Epithelial cell of esophagus (primary cell): ENCODE measurements around the gene COG4.
"Not testable (repeated sequence)": the region's sequence is repeated elsewhere in the genome, so short reads cannot be mapped to it uniquely, and the experiment has no call there.

Experiments
- DNase-seq: peaks from one replicate; pipeline ENCODE4 v3.0.0; 2010; ENCODE audit warnings: low read depth
- H3K4me3 ChIP-seq: 2 replicates; pipeline ENCODE4 v1.5.1; 2011; ENCODE audit warnings: mild to moderate bottlenecking, low read length, control low read depth
- TF ChIP-seq, protein P1 (sequence below): IDR thresholded peaks from 2 replicates; pipeline ENCODE4 v1.5.1; 2011; ENCODE audit warnings: low read depth, mild to moderate bottlenecking, low read length, control low read depth, inconsistent platforms; ENCODE audit not compliant: insufficient read depth; ENCODE audit errors: missing control alignments

COG4 gene

DNA sequence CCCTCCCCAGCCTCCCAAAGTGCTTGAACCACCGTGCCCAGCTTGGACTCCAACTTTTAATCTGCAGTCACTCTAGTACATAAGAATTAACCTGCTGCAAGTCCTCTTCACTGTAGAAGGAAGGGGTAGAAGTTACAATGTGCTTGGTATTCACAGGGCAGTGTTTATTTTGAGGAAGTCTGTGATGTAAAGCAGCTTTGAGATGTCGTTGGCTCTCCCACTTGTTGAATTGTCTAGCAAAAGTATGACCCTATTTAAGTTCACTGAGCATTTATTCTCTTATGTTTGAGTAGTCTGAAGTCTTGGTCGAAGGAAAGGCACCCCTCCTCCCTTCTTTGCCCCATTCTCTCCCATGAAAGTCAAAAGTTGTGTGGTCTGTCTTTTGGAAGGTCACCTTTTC lies 28.4 kb upstream of the COG4 start:
- DNase-seq: no peak
- TF ChIP-seq, protein P1, sequence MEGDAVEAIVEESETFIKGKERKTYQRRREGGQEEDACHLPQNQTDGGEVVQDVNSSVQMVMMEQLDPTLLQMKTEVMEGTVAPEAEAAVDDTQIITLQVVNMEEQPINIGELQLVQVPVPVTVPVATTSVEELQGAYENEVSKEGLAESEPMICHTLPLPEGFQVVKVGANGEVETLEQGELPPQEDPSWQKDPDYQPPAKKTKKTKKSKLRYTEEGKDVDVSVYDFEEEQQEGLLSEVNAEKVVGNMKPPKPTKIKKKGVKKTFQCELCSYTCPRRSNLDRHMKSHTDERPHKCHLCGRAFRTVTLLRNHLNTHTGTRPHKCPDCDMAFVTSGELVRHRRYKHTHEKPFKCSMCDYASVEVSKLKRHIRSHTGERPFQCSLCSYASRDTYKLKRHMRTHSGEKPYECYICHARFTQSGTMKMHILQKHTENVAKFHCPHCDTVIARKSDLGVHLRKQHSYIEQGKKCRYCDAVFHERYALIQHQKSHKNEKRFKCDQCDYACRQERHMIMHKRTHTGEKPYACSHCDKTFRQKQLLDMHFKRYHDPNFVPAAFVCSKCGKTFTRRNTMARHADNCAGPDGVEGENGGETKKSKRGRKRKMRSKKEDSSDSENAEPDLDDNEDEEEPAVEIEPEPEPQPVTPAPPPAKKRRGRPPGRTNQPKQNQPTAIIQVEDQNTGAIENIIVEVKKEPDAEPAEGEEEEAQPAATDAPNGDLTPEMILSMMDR: no peak
- no peak overlapping the region for H3K4me3 ChIP-seq

DNA sequence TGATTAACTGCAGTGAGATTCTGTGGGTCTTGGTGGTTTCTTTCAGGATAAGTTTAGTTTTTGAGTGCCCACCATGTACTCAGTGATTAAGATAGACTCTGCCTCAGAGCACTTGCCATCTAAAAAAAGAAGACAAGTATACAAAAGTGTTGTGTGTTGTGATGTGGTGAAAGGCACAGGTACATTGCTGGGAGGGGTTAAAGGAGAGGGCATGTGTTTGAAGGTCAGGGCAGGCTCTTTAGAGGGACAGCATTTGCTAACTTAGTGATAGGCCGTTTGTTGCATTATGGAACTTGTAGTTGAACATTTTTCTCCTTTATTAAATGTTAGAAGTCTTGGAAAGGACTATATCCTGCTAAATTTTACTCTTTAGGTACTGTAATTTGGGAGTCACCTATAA lies 26.7 kb upstream of the COG4 start:
- no peak overlapping the region for H3K4me3 ChIP-seq
- DNase-seq: no peak
- TF ChIP-seq, protein P1: no peak

DNA sequence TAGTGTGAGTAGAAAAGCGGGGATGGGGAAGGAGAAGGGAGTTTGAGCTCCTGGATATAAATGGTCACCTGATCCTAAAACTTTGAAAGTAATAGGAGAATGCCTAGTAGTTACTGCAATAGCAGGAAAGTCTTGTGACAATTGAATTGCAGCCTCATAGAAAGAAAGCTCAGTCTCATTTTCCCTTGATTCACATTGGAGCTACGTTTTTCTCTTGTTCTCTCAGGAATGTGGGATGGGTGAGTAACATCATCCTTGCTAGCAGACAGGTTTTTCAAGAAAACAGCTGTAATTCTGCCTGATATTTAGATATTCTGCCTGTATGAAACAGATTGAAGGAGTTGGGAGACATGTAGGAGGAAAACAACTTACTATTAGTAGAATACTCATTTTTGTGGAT lies 25.6 kb upstream of the COG4 start:
- TF ChIP-seq, protein P1: no peak
- no peak overlapping the region for H3K4me3 ChIP-seq
- DNase-seq: peak; percentile 75

DNA sequence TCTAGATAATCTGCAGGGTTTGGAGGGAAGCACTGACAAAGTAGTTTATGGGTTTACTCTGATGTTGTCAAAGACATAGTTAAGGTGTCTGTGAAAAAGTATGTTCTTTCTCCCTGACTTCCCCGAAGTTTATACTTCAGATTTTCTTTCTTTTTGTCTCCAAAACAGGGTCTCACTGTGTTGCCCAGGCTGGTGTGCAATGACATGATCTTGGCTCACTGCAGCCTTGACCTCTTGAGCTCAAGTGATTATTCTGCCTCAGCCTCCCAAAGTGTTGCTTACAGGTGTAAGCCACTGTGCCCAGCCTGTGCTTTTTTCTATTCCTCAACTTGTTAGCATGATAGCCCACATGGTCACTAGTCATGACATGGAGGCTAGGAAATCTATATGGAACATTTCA lies 21.2 kb upstream of the COG4 start:
- TF ChIP-seq, protein P1: no peak
- DNase-seq: no peak
- H3K4me3 ChIP-seq: no peak overlapping the region

DNA sequence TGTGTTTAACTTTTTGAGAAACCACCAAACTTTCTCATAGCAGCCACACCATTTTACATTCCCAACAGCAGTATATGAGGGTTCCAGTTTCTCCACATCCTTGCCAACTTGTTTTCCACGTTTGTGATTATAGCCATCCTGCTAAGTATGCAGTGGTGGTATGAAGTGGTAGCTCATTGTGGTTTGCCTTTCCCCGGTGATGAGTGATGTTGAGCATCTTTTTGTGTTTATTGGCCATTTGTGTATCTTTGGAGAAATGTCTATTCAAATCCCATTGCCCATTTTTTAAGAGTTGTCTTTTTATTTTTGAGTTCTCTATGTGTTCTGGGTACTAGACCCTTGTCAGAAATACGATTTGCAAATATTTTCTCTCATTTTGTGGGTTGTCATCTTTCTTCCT lies 17.6 kb upstream of the COG4 start:
- H3K4me3 ChIP-seq: no peak overlapping the region
- DNase-seq: no peak
- TF ChIP-seq, protein P1: no peak

DNA sequence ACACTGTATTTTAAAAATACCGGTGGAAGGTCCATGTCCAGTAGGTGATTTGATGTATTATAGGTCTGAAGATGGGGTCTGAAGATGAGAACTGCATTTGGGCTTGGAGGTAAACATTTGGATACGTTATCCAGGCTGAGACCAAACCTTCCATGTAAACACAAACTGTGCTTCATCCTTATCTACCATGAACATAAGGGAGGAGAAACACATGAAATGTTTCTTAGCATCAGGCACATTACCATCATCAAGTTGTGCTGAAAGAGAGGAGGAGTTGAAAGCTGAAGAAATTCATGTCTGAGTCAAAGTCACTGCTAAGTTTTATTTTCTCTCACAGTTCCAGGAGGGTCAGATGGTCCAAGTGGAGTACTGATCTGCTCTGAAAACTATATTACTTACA lies 11.6 kb upstream of the COG4 start:
- TF ChIP-seq, protein P1: no peak
- no peak for DNase-seq
- no peak overlapping the region for H3K4me3 ChIP-seq

DNA sequence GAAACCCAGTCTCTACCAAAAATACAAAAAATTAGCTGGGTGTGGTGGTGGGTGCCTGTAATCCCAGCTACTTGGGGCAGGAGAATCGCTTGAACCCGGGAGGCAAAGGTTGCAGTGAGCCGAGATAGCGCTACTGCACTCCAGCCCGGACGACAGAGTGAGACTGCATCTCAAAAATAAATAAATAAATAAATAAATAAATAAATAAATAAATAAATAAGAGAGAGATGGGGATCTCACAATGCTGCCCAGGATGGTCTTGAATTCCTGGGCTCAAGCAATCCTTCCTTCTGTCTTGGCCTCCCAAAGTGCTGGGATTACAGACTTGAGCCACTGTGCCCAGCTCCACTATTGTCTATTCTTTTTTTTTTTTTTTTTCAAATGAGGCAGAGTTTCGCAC lies 6.6 kb upstream of the COG4 start:
- not testable (repeated sequence) for H3K4me3 ChIP-seq

More for the DNA sequence above, 6.6 kb upstream of the COG4 start:
- DNase-seq: not testable (repeated sequence)
